HL-60 (cell line): ENCODE data around the gene ABCB1.

Source experiments
- CTCF ChIP-seq: IDR thresholded peaks from one replicate; pipeline ENCODE4 v1.5.1; 2011; ENCODE audit warnings: low read length, control low read depth, inconsistent platforms; ENCODE audit not compliant: insufficient read depth
- POLR2AphosphoS5 ChIP-seq: IDR thresholded peaks from 2 replicates; pipeline ENCODE4 v1.6.1; 2012; ENCODE audit warnings: low read depth
- SPI1 ChIP-seq: IDR thresholded peaks from 2 replicates; pipeline ENCODE4 v1.6.1; 2012; ENCODE audit warnings: low read depth, mild to moderate bottlenecking, borderline replicate concordance

DNA sequence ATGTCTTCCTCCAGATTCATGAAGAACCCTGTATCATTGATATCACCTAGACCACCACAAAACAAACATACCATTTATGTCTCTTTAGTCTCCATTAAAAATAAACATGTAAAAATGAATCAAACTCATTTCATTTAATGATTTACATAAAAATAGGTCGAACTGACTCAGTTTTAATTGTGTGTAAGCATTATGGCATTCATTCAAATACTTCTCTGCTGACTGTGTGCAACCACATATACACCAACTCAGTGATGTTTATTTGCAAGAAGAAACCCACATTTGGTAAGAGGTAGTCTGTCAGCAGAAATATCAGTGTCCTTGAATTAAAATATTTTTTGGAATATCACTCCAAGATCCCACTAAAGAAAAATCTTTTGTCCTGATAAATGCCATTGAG lies 30.5 kb downstream of the ABCB1 start:
- TF ChIP-seq POLR2AphosphoS5 (no peak), CTCF (no peak), SPI1 (no peak)
